HG02852 (cell line): Measurements from ENCODE around the gene LMO7.

Experiments
- ATAC-seq: cut with Tn5 transposase; IDR thresholded peaks from one replicate; pipeline ENCODE4 v1.9.1; 2021; ENCODE audit warnings: mild to moderate bottlenecking, moderate library complexity; ENCODE audit not compliant: unreplicated experiment

Gene LMO7

GRCh38 chr13:75796825-75797224 lies 160.7 kb downstream of the LMO7 start:
- ATAC-seq, result no peak

DNA sequence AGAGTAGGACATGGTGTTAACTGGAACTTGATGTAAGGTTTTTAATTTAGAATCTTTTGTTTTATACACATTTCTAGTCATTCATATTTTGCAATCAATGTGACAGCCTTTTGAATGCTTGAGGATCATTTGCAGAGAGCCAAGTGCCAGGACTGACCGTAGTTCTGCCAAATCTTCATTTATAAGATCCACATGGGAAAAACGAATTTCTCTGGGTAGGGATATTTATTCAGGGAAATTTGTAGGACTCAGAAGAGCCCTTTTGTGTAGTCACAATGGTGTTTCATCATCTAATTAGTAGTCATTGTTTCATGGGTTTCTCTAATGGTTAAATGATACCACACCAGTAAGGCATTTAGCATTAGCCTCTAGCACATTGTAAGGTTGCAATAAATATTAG lies 161.1 kb downstream of the LMO7 start:
- ATAC-seq, result no peak

- no peak for ATAC-seq
Observed at GRCh38 chr13:75797719-75798118, 161.6 kb downstream of the LMO7 start.

DNA sequence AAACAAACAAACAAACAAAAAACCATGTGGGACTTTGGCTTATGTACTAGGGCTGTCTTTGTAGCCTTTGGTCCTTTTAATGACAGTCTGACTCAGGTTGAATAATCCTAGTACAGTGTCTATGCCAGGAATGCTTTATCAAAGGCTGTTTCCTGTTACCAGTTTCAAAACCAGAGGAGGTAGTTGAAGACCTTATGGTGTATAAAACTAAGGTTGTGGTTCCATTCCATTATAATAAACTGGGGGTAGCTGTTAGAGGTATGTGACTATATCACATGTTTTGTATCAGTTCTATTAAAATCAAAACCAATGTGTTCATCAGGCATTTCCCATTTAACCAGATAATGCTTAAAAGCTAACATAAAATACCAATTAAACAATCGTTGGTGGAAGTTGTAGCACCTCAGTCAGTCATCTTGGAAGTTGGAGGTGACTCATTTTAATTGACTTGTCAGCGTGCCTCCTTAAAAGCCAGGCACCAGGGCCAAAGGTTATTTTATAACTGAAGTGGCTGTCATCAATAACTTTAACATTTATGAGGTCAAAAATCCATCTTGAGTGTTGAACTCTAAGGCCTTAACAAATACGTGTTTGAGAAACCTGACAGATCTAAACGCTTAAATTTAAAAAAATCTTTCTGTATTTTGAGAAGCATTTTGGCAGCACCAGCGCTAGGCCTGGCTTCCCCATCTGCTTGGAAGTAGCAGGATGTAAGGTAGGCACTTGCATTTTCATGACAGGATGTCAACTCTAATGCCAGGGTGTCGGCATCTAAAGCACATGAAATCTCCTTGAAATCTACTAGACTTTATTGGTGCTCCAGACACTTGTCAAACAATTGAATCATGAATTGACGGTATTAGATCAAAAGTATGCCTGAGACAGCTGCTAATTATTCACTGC lies 162.5 kb downstream of the LMO7 start:
- ATAC-seq, result no peak

DNA sequence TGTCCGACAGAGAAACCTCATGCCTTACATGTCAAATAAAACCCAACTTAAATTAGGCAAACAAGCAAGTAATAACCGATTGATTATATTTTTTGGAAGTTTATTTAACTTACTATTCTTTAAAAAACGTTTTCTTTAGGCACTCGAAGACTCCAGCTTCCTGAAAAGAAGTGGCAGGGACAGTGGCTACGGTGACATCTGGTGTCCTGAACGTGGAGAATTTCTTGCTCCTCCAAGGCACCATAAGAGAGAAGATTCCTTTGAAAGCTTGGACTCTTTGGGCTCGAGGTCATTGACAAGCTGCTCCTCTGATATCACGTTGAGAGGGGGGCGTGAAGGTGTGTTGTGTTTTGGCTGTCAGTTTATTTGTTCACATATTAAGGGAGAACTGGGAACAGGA lies 164.4 kb downstream of the LMO7 start:
- no peak for ATAC-seq

DNA sequence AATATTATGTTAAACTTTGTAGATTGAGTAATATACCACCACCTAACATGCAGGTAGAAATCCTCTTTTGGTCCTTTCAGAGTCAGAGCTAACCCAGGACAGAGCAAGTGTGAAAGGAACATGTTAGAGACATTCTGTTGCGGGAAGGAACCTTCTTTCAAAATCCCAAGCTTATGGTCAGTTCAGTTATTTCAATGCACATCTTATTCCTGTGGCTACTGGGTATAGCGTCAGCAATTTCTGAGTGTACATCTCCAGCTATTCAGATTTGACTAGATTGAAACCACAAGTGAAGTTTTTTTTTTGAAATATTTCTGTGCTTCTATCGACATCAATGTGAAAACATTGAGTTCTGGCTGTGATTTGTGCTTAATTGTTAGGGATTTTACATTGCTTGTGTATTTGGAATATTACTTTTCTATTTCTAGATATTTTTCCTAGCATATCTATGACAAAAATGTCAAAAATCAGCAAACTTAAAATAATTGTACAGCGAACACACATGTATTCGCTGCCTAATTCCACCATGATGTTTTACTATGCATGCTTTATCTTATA lies 165.3 kb downstream of the LMO7 start:
- ATAC-seq, result no peak

- ATAC-seq, result no peak
Observed at GRCh38 chr13:75802161-75802560, 166.0 kb downstream of the LMO7 start.

GRCh38 chr13:75803164-75803611 lies 167.1 kb downstream of the LMO7 start:
- peak; percentile 72 for ATAC-seq

DNA sequence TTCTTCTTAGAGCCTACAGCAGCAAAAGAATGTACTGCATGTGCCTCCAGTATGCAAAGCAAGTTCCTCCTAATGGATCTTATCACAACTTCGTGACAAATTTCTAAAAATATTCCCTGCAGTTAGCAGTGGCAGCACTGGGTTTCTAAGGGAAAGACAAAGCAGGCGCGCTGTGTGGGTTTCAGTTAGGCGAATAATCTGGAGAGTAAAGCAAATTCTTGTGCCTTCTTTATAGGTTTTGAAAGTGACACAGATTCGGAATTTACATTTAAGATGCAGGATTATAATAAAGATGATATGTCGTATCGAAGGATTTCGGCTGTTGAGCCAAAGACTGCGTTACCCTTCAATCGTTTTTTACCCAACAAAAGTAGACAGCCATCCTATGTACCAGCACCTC lies 167.9 kb downstream of the LMO7 start:
- no peak for ATAC-seq

DNA sequence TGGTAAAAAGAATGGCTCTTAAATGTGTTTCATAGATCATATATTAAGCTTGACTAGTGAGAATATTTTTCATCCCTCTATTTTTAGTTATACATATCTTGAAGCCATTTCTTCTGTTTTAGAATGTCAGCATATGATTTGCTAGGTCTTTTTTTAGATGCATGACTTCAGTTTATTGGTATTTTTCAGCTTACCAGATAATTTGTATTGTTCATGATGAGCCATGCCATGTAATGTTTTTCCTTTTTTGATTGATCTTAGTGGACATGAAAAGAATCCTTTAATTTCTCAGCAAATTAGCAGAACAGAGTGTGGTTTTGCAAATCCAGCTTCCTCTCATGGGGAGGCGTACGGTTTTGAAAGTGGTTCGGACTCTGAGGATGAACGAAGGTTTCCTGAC lies 168.5 kb downstream of the LMO7 start:
- ATAC-seq, result no peak

DNA sequence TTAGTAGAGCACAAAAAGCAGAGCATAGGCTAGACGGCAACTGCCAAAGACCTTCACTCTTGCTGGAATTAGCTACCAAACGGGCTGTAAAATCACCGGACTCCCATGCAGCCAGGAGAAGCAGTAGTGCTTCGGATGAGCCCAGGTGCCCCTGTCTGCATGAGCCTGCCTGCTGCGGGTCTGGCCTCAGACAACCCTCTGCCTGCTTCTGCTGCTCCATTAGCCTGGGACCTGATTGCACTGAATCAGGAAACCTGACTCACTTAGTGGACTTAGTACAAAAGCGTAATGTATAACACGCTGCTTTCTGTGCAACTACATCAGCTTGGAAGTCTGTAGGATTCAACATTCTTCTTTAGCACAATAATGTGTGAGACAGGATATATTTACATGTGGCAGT lies 170.0 kb downstream of the LMO7 start:
- ATAC-seq, result no peak

DNA sequence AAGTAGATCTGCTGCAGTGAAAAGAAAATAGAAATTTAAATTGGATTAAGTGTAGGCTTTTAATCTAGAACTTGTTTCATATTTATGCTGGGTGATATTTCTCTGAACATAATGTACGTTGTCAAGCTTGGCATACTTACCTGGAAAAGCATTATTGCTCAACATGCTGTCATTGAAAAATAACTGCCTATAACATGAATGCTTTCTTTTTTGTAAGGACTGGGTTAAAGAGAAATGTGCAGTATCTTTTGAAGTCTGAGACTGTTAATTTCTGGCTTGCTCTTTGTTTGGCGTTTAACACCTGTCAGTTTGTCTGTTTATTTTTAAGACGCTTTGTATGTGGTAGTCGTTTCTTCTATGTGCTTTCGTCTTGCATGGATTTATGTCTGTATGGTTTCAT lies 175.2 kb downstream of the LMO7 start:
- no peak for ATAC-seq

DNA sequence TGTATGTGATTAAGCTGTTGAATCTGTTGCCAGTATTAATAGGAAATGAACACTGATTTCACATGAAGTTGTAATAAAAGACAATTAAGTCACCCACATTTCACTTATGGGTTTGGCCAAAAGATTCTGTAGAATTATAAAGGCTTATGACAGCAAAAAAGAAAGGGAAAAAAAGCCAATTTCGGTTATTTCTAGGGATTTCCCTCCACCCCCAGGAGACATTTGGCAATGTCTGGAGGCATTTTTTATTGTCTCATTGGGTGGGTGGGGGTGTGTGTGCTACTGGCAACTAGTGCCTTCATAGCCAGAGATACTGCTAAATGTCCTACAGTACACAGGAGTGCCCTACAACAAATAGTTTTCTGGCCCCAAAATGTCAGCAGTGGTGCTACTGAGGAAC lies 175.7 kb downstream of the LMO7 start:
- no peak for ATAC-seq

GRCh38 chr13:75812751-75813181 lies 176.6 kb downstream of the LMO7 start:
- no peak for ATAC-seq

GRCh38 chr13:75813323-75813722 lies 177.2 kb downstream of the LMO7 start:
- ATAC-seq, result no peak

- no peak for ATAC-seq
Observed at GRCh38 chr13:75818179-75818967, 182.2 kb downstream of the LMO7 start.

DNA sequence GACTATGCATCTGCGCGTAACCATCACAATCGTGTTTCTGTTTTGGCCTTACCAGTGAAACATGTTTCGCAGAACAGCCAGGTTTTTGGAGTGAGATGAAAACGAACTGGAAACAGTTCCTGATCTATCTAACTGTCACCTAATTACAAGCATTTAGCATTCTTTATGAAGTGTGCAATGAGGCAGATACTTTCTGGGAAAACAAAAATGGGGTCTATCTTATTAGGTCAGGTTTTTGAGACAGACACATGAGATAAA lies 182.8 kb downstream of the LMO7 start:
- no peak for ATAC-seq

GRCh38 chr13:75825161-75825560 lies 189.0 kb downstream of the LMO7 start:
- ATAC-seq, result no peak

GRCh38 chr13:75825594-75825993 lies 189.5 kb downstream of the LMO7 start:
- ATAC-seq, result peak; percentile 75

DNA sequence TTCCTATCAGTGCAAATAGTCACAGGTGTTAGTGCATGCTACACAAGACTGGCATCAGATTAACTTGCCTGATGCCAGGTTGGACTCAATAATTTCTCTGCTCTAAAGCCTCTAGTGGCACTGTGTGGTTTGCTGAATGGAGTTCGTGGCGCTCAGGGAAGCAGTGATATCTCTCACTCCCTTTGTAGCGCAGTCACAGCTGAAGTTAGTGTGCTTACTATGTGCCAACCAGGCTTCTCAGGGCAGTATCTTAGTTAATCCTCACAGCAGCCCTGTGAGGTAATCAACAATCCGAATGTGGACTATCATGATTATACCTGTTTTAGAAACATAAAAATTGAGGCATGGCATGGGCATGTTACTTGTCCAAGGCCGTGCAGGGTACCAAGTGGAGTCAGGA lies 190.3 kb downstream of the LMO7 start:
- no peak for ATAC-seq

GRCh38 chr13:75829830-75830229 lies 193.7 kb downstream of the LMO7 start:
- no peak for ATAC-seq

DNA sequence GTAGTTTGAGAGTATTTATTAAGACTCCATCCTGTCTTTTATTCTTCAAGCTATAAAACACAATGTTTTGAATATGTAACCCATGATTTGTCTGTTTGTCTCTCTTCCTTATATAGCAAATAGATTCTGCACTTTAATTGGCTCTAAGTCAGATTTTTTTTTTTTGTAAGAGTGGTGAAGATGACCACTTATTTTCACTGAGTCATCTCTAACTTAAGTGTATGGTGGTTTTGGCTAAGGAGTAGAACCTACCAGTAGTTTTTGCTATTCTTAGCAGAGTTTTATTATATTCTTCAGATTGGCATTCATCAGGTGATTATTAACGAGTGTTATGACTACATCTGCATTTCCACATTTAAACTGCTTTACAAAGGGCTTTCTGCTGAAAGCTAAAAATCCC lies 194.7 kb downstream of the LMO7 start:
- ATAC-seq, result no peak
